ENCODE data around the gene ANAPC2. TPM values are rescaled to one million over a fixed set of nuclear protein-coding genes. Genes with fewer than 3 reads are reported as not detected.
A peak's percentile ranks its signal among the peaks of the same experiment; 100 is the strongest.

Gene ANAPC2
- total RNA-seq, 4 donors from 2014 or later, result 24.8 to 99.8 (median 54.9) TPM

DNA sequence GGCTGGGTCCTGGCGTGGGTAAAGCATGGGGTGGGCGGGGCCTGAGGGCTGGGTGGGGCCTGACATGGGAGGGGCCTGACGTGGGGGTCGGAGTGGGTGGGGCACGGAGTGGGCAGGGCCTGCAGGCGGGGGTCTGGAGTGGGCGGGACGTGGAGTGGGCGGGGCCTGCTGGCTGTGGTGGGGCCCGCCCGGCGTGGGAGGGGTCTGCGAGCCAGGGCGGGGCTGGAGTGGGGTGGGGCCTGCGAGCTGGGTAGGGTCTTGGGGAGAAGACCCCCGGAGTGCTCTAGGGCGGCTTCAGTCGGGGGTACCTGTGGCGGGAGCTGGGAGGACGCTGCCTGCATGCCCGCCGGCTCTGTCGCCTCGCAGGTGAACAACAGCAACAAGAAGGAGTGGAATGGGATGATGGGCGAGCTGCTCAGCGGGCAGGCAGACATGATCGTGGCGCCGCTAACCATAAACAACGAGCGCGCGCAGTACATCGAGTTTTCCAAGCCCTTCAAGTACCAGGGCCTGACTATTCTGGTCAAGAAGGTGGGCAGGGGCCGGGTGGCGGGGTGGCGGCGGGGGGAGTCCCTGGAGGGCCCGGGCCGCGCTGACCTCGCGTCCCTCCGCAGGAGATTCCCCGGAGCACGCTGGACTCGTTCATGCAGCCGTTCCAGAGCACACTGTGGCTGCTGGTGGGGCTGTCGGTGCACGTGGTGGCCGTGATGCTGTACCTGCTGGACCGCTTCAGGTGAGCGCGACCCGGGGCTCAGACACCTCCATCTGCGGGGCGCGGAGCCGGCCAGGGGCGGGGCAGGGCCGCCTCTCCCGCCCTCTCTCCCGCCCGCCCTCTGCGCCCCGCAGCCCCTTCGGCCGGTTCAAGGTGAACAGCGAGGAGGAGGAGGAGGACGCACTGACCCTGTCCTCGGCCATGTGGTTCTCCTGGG is 26.5 kb downstream of the ANAPC2 start:
- no peak for DNase-seq (ENCODE audit: low spot score in 2 of 2)
- no peak overlapping the region for H3K27ac ChIP-seq
- 6% methylated on average over 15 of the region's 71 CpGs for WGBS
- no peaks in the 10 kb centered on the region for H3K9me3 ChIP-seq
- peaks cover 98% of the 10 kb centered on the region for H3K27me3 ChIP-seq
- H3K4me3 ChIP-seq, result peak overlapping the region; percentile 22
- TF ChIP-seq POLR2A (IDR thresholded peaks at IDR 0.05), result no peak
- no peak for TF ChIP-seq EP300 (IDR thresholded peaks at IDR 0.05)
- TF ChIP-seq, protein P1, sequence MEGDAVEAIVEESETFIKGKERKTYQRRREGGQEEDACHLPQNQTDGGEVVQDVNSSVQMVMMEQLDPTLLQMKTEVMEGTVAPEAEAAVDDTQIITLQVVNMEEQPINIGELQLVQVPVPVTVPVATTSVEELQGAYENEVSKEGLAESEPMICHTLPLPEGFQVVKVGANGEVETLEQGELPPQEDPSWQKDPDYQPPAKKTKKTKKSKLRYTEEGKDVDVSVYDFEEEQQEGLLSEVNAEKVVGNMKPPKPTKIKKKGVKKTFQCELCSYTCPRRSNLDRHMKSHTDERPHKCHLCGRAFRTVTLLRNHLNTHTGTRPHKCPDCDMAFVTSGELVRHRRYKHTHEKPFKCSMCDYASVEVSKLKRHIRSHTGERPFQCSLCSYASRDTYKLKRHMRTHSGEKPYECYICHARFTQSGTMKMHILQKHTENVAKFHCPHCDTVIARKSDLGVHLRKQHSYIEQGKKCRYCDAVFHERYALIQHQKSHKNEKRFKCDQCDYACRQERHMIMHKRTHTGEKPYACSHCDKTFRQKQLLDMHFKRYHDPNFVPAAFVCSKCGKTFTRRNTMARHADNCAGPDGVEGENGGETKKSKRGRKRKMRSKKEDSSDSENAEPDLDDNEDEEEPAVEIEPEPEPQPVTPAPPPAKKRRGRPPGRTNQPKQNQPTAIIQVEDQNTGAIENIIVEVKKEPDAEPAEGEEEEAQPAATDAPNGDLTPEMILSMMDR (IDR thresholded peaks at IDR 0.05), result no peak
- TF ChIP-seq POLR2AphosphoS5 (IDR thresholded peaks at IDR 0.05), result no peak
- H3K36me3 ChIP-seq, result no peaks in the 10 kb centered on the region
- H3K4me1 ChIP-seq, result peaks cover 34% of the 10 kb centered on the region

DNA sequence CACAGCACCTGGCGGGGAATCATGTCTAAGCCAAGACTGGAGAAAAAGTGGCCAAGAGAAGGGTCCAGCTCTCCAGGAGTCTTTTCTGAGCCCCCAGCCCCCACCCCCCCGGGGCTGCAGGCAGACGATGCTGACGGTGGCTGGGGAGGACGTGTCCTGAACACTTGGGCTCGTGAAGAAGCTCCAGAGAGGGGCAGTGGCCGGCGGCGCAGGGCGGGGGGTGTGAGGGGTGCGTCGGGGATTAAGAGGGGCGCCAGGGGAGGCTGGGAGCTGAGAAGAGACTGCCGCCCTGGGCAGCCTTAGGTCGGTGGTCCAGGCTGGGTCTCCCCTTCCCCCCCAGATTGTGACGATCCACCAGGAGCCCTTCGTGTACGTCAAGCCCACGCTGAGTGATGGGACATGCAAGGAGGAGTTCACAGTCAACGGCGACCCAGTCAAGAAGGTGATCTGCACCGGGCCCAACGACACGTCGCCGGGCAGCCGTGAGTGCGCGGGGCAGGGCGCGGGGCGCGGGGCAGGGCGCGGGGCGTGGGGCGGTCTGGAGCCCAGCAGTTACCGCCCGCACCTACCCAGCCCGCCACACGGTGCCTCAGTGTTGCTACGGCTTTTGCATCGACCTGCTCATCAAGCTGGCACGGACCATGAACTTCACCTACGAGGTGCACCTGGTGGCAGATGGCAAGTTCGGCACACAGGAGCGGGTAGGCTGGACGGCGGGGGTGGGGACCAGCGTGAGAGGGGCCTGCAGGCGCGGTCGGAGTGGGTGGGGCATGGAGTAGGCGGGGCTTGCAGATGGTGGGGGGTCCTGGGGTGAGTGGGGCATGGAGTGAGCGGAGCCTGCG is 27.4 kb downstream of the ANAPC2 start:
- 29% methylated on average over 40 of the region's 56 CpGs for WGBS
- H3K27me3 ChIP-seq, result peaks cover 98% of the 10 kb centered on the region
- H3K9me3 ChIP-seq, result no peaks in the 10 kb centered on the region
- no peak overlapping the region for H3K27ac ChIP-seq
- H3K4me3 ChIP-seq, result no peak overlapping the region
- TF ChIP-seq EP300 (IDR thresholded peaks at IDR 0.05), result no peak
- TF ChIP-seq POLR2AphosphoS5 (IDR thresholded peaks at IDR 0.05), result no peak
- TF ChIP-seq POLR2A (IDR thresholded peaks at IDR 0.05), result no peak
- TF ChIP-seq, protein P1 (IDR thresholded peaks at IDR 0.05), result no peak
- H3K36me3 ChIP-seq, result no peaks in the 10 kb centered on the region
- no peak for DNase-seq (ENCODE audit: low spot score in 2 of 2)
- H3K4me1 ChIP-seq, result peaks cover 41% of the 10 kb centered on the region

DNA sequence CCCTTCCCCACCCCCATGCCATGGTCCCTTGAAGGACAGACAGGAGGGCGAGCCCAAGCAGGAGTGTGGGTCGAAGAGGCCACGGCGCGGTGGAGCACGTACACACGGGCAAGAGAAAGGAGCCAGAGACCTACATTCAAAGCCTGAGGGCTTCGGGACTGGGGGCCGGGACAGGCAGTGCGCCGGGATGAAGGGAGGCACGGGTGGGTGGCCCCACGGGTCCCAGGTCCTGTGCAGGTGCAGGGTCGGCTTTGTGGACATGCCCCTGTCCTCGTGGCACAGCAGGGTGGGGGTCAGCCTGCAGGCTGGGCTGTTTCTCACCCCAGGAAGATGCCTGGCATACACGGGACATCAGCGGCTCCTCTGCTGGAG is 28.3 kb downstream of the ANAPC2 start:
- H3K4me3 ChIP-seq, result no peak overlapping the region
- WGBS, result 40% methylated on average over 15 of the region's 17 CpGs
- H3K9me3 ChIP-seq, result no peaks in the 10 kb centered on the region
- no peak overlapping the region for H3K27ac ChIP-seq
- no peak for DNase-seq (ENCODE audit: low spot score in 2 of 2)
- peaks cover 41% of the 10 kb centered on the region for H3K4me1 ChIP-seq
- H3K27me3 ChIP-seq, result peaks cover 97% of the 10 kb centered on the region
- H3K36me3 ChIP-seq, result no peaks in the 10 kb centered on the region
- TF ChIP-seq POLR2AphosphoS5 (IDR thresholded peaks at IDR 0.05) (no peak), POLR2A (IDR thresholded peaks at IDR 0.05) (no peak), EP300 (IDR thresholded peaks at IDR 0.05) (no peak)
- TF ChIP-seq, protein P1 (IDR thresholded peaks at IDR 0.05), result no peak

DNA sequence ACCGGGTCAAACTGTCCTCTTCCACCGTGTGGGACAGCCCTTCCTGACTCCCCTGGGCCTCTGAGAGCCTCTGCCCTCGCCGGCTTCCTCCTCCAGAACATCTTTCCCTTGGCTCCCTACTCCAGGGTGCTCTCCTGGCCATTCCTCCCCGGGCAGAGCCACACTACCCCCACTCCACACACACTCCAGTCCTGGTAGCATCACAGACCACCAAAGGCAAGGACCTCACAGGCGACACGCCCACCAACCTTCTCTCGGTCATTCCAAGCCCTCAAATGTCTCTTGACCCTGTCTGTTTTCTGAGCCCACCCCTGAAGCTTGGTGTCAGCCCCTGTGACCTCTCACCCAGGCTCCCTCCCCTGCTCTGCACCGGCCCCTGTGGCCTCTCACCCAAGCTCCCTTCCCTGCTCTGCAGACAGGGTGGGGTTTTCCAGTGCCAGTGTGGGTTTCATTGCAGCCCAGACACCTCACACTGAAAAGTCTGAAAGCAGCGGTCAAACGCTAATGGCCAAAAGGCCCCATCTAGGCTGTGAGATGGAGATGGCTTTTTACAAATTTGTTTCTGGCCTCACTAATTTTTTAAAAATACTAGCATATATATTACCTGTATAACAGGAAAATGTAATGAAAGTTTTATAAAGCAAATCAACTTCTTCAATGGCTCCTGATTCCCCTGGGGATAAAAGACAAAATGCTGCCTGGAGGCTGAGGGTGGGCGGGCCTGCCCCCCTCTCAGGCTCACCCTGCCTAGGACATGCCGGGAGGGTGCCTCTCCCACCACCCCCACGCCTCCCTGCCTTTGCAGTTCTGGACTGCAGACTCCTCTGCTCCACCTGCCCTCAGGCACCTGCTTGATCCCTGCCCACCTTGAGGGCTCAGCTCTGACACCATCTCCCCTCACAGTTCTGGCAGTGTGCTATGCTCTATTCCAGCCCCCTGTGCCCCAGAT is 29.0 kb downstream of the ANAPC2 start:
- Histone ChIP-seq H3K27me3 (peaks cover 90% of the 10 kb centered on the region), H3K9me3 (no peaks in the 10 kb centered on the region), H3K4me1 (peaks cover 41% of the 10 kb centered on the region), H3K36me3 (no peaks in the 10 kb centered on the region), H3K27ac (no peak overlapping the region), H3K4me3 (no peak overlapping the region)
- DNase-seq (ENCODE audit: low spot score in 2 of 2), result no peak
- no peak for TF ChIP-seq POLR2AphosphoS5 (IDR thresholded peaks at IDR 0.05)
- no peak for TF ChIP-seq POLR2A (IDR thresholded peaks at IDR 0.05)
- TF ChIP-seq EP300 (IDR thresholded peaks at IDR 0.05), result no peak
- TF ChIP-seq, protein P1 (IDR thresholded peaks at IDR 0.05), result no peak
- WGBS, result 52% methylated on average over 14 of the region's 14 CpGs

Data from suprapubic skin (tissue), 4 donors.